ENCODE measurements around the gene PLEKHA7.

The PLEKHA7 gene

DNA sequence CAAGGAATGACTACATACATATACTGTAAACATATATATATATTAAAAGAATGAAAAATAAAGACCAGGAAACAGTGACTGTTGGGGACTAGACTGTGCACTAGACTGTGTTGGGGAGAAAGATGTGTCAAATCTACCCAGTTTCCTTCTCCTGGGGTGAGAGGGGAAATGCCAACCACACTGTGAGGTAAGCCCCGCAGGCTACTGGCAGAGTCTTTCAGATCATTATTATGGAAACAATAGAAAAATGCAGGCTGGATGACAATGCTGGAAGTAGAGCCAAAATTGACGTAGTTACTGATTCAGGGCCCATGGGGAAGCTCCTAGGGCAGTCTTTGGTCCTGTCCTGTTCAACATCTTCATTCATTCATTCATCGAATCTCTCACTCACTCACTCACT lies 174.4 kb downstream of the PLEKHA7 start:
- Histone ChIP-seq H3K23ac (ENCODE audit: low read length in 2 of 2) (no peak overlapping the region), H3K4ac (ENCODE audit: low read depth in 1 of 2, low read length in 2 of 2) (no peak overlapping the region), H3K9me3 (ENCODE audit: control insufficient read depth, low read length) (no peaks in the 10 kb centered on the region), H2BK12ac (ENCODE audit: low read length in 2 of 2) (no peak overlapping the region), H2AK5ac (ENCODE audit: low read length, severe bottlenecking) (peak overlapping the region; percentile 19), H2BK5ac (ENCODE audit: low read depth, low read length, poor library complexity, severe bottlenecking) (no peak overlapping the region), H3K9ac (ENCODE audit: low read length) (no peak overlapping the region), H2AFZ (ENCODE audit: low read depth, low read length) (no peak overlapping the region), H4K91ac (ENCODE audit: low read length) (no peak overlapping the region), H4K8ac (ENCODE audit: low read length) (no peak overlapping the region), H3K4me2 (ENCODE audit: low read length, poor library complexity, severe bottlenecking) (no peak overlapping the region), H3K4me3 (ENCODE audit: insufficient read depth in 1 of 2, low read depth in 1 of 2, low read length in 2 of 2) (no peak overlapping the region), H3K18ac (ENCODE audit: low read depth in 1 of 2, low read length in 2 of 2) (no peak overlapping the region), H3K27ac (ENCODE audit: low read length, poor library complexity, severe bottlenecking) (no peak overlapping the region), H3K4me1 (ENCODE audit: control insufficient read depth, insufficient read depth, low read depth, low read length) (peaks cover 3% of the 10 kb centered on the region), H3K36me3 (ENCODE audit: control insufficient read depth in 1 of 2, insufficient read depth in 2 of 2, low read depth in 1 of 2, low read length in 2 of 2) (peaks cover 0 to 4% of the 10 kb centered on the region in 2 experiments), H3K27me3 (ENCODE audit: control insufficient read depth in 1 of 2, insufficient read depth in 1 of 2, low read length in 2 of 2) (no peaks in the 10 kb centered on the region), H2BK15ac (ENCODE audit: low read depth, poor library complexity, severe bottlenecking) (no peak overlapping the region), H3K79me1 (replicated peaks; ENCODE audit: low read length, poor library complexity, severe bottlenecking) (no peaks in the 10 kb centered on the region), H3K14ac (ENCODE audit: low read length in 2 of 2) (no peak overlapping the region), H2BK120ac (ENCODE audit: low read depth, low read length) (no peak overlapping the region)
- DNase-seq, result no peak
- WGBS, result 100% methylated on average over 1 of the region's 3 CpGs

GRCh38 chr11:16834384-16834783 lies 179.8 kb downstream of the PLEKHA7 start:
- 80% methylated on average over 1 of the region's 1 CpG for WGBS
- Histone ChIP-seq H3K14ac (ENCODE audit: low read length in 2 of 2) (no peak overlapping the region), H3K27me3 (ENCODE audit: control insufficient read depth in 1 of 2, insufficient read depth in 1 of 2, low read length in 2 of 2) (no peaks in the 10 kb centered on the region), H3K36me3 (ENCODE audit: control insufficient read depth in 1 of 2, insufficient read depth in 2 of 2, low read depth in 1 of 2, low read length in 2 of 2) (no peaks in the 10 kb centered on the region), H3K79me1 (replicated peaks; ENCODE audit: low read length, poor library complexity, severe bottlenecking) (no peaks in the 10 kb centered on the region), H3K9ac (ENCODE audit: low read length) (no peak overlapping the region), H2AFZ (ENCODE audit: low read depth, low read length) (no peak overlapping the region), H3K9me3 (ENCODE audit: control insufficient read depth, low read length) (no peaks in the 10 kb centered on the region), H2BK12ac (ENCODE audit: low read length in 2 of 2) (no peak overlapping the region), H4K8ac (ENCODE audit: low read length) (no peak overlapping the region), H3K23ac (ENCODE audit: low read length in 2 of 2) (no peak overlapping the region), H3K27ac (ENCODE audit: low read length, poor library complexity, severe bottlenecking) (no peak overlapping the region), H3K4me2 (ENCODE audit: low read length, poor library complexity, severe bottlenecking) (no peak overlapping the region), H4K91ac (ENCODE audit: low read length) (no peak overlapping the region), H2BK5ac (ENCODE audit: low read depth, low read length, poor library complexity, severe bottlenecking) (no peak overlapping the region), H3K4me3 (ENCODE audit: insufficient read depth in 1 of 2, low read depth in 1 of 2, low read length in 2 of 2) (no peak overlapping the region), H3K18ac (ENCODE audit: low read depth in 1 of 2, low read length in 2 of 2) (no peak overlapping the region), H3K4ac (ENCODE audit: low read depth in 1 of 2, low read length in 2 of 2) (no peak overlapping the region), H3K4me1 (ENCODE audit: control insufficient read depth, insufficient read depth, low read depth, low read length) (peaks cover 2% of the 10 kb centered on the region), H2BK120ac (ENCODE audit: low read depth, low read length) (no peak overlapping the region), H2BK15ac (ENCODE audit: low read depth, poor library complexity, severe bottlenecking) (no peak overlapping the region), H2AK5ac (ENCODE audit: low read length, severe bottlenecking) (no peak overlapping the region)
- no peak for DNase-seq

GRCh38 chr11:16833026-16833425 lies 181.2 kb downstream of the PLEKHA7 start:
- 20% methylated on average over 2 of the region's 2 CpGs for WGBS
- no peak overlapping the region for H3K4me2 ChIP-seq (ENCODE audit: low read length, poor library complexity, severe bottlenecking)
- H3K27me3 ChIP-seq (ENCODE audit: control insufficient read depth in 1 of 2, insufficient read depth in 1 of 2, low read length in 2 of 2), result no peaks in the 10 kb centered on the region
- no peak overlapping the region for H4K8ac ChIP-seq (ENCODE audit: low read length)
- no peak for DNase-seq
- no peaks in the 10 kb centered on the region for H3K9me3 ChIP-seq (ENCODE audit: control insufficient read depth, low read length)
- H3K79me1 ChIP-seq (replicated peaks; ENCODE audit: low read length, poor library complexity, severe bottlenecking), result no peaks in the 10 kb centered on the region
- H3K36me3 ChIP-seq (ENCODE audit: control insufficient read depth in 1 of 2, insufficient read depth in 2 of 2, low read depth in 1 of 2, low read length in 2 of 2), result peaks cover 0 to 2% of the 10 kb centered on the region in 2 experiments
- H2BK12ac ChIP-seq (ENCODE audit: low read length in 2 of 2), result no peak overlapping the region
- no peak overlapping the region for H2BK15ac ChIP-seq (ENCODE audit: low read depth, poor library complexity, severe bottlenecking)
- H3K18ac ChIP-seq (ENCODE audit: low read depth in 1 of 2, low read length in 2 of 2), result no peak overlapping the region
- H2BK120ac ChIP-seq (ENCODE audit: low read depth, low read length), result no peak overlapping the region
- H3K27ac ChIP-seq (ENCODE audit: low read length, poor library complexity, severe bottlenecking), result no peak overlapping the region
- no peak overlapping the region for H3K4ac ChIP-seq (ENCODE audit: low read depth in 1 of 2, low read length in 2 of 2)
- H3K23ac ChIP-seq (ENCODE audit: low read length in 2 of 2), result no peak overlapping the region
- no peak overlapping the region for H4K91ac ChIP-seq (ENCODE audit: low read length)
- H3K14ac ChIP-seq (ENCODE audit: low read length in 2 of 2), result no peak overlapping the region
- H2AK5ac ChIP-seq (ENCODE audit: low read length, severe bottlenecking), result peak overlapping the region; percentile 22
- H2AFZ ChIP-seq (ENCODE audit: low read depth, low read length), result no peak overlapping the region
- no peak overlapping the region for H3K4me3 ChIP-seq (ENCODE audit: insufficient read depth in 1 of 2, low read depth in 1 of 2, low read length in 2 of 2)
- peaks cover 2% of the 10 kb centered on the region for H3K4me1 ChIP-seq (ENCODE audit: control insufficient read depth, insufficient read depth, low read depth, low read length)
- H3K9ac ChIP-seq (ENCODE audit: low read length), result no peak overlapping the region
- H2BK5ac ChIP-seq (ENCODE audit: low read depth, low read length, poor library complexity, severe bottlenecking), result no peak overlapping the region

DNA sequence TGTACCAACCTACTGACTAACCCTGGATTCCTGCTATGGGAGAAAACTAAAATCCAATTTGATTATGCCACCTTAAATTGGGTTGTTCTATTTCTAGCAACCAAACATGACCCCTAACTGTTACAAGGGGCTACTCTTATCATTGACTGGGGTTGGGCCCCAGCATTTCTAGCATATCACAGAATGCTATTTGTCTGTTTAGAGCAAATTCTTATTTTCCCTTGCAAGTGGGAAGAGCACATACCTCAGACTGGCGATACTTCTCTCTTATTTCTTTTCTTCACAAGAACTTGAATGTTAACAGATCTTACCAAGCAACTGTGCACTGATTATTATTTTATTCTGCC lies 182.0 kb downstream of the PLEKHA7 start:
- Histone ChIP-seq H3K4me2 (ENCODE audit: low read length, poor library complexity, severe bottlenecking) (no peak overlapping the region), H3K4me3 (ENCODE audit: insufficient read depth in 1 of 2, low read depth in 1 of 2, low read length in 2 of 2) (no peak overlapping the region), H2BK12ac (ENCODE audit: low read length in 2 of 2) (no peak overlapping the region), H3K14ac (ENCODE audit: low read length in 2 of 2) (no peak overlapping the region), H3K4ac (ENCODE audit: low read depth in 1 of 2, low read length in 2 of 2) (no peak overlapping the region), H2BK15ac (ENCODE audit: low read depth, poor library complexity, severe bottlenecking) (no peak overlapping the region), H3K4me1 (ENCODE audit: control insufficient read depth, insufficient read depth, low read depth, low read length) (peaks cover 2% of the 10 kb centered on the region), H3K27me3 (ENCODE audit: control insufficient read depth in 1 of 2, insufficient read depth in 1 of 2, low read length in 2 of 2) (peaks cover 0 to 3% of the 10 kb centered on the region in 2 experiments), H3K23ac (ENCODE audit: low read length in 2 of 2) (no peak overlapping the region), H2AK5ac (ENCODE audit: low read length, severe bottlenecking) (no peak overlapping the region), H2AFZ (ENCODE audit: low read depth, low read length) (no peak overlapping the region), H3K27ac (ENCODE audit: low read length, poor library complexity, severe bottlenecking) (no peak overlapping the region), H3K9me3 (ENCODE audit: control insufficient read depth, low read length) (no peaks in the 10 kb centered on the region), H4K91ac (ENCODE audit: low read length) (no peak overlapping the region), H3K79me1 (replicated peaks; ENCODE audit: low read length, poor library complexity, severe bottlenecking) (no peaks in the 10 kb centered on the region), H3K36me3 (ENCODE audit: control insufficient read depth in 1 of 2, insufficient read depth in 2 of 2, low read depth in 1 of 2, low read length in 2 of 2) (peaks cover 0 to 2% of the 10 kb centered on the region in 2 experiments), H4K8ac (ENCODE audit: low read length) (no peak overlapping the region), H3K9ac (ENCODE audit: low read length) (no peak overlapping the region), H3K18ac (ENCODE audit: low read depth in 1 of 2, low read length in 2 of 2) (no peak overlapping the region), H2BK5ac (ENCODE audit: low read depth, low read length, poor library complexity, severe bottlenecking) (no peak overlapping the region), H2BK120ac (ENCODE audit: low read depth, low read length) (no peak overlapping the region)
- WGBS, result 89% methylated on average over 1 of the region's 1 CpG
- no peak for DNase-seq
